Adrenal gland (tissue), 5 donors: ENCODE data around the gene GATAD2B.

ENCODE experiments used
- CTCF ChIP-seq, 6 experiments: fragments of 450-650 bp in 4 of 6; fragments of 200-600 bp in 2 of 6; sonication (generic) in 1 of 6; IDR thresholded peaks; 1 replicate in 5 of 6; 2 replicates in 1 of 6; pipeline versions ENCODE4 v1.5.1 to v1.8.0; 2016 to 2021; ENCODE audit warnings: antibody characterized with exemption in 6 of 6, mild to moderate bottlenecking in 2 of 6, moderate library complexity in 1 of 6
- POLR2A ChIP-seq, 2 donors: fragments of 450-650 bp; IDR thresholded peaks; one replicate each; pipeline ENCODE4 v1.6.1; 2017; ENCODE audit warnings: antibody characterized with exemption in 2 of 2, mild to moderate bottlenecking in 2 of 2, moderate library complexity in 1 of 2
- donor health status: DM: no; HTN: no; CAD: no.

- no peak for TF ChIP-seq CTCF (IDR thresholded peaks at IDR 0.05)
- TF ChIP-seq POLR2A (IDR thresholded peaks at IDR 0.05), result no peak
Measured at GRCh38 chr1:153932156-153933131, 9.7 kb upstream of the GATAD2B start.
